ENCODE results near the gene RPL12. TPM values are rescaled to one million over a fixed set of nuclear protein-coding genes. Genes with fewer than 3 reads are reported as not detected.

RPL12 gene
- total RNA-seq, 2 donors from 2014 or later: 1,789 to 1,979 TPM

DNA sequence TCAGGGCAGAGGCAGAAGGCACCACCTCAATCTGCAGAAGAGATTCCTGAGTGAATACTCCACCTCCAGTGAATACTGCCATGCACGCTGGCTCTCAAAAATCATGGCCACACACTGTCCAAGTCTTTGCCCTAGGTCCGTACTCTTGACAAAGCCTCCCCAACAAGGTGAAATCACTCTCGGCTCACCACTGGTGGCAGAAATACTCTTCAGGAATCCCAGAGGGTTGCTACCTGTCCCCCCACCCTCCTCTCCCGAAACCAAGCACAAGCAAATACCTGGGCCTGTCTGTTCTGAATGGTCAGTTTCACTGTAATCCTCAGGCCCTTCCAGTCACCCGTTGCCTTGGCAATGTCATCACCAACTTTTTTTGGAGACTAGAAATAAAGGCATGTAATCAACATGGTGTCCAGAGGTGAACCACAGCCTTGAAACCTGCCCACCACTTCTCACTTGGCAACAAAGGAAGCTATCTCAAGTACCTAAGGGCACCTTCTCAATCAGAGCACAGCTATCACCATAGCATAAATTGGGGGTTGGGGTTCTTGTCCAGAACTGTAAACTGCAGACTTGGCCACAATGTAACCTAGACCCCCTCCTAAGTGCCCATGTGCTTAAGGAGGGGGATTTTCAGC, 1.8 kb downstream of the RPL12 start:
- no peak for ATAC-seq
- peak overlapping the region; percentile 98 to 100 for H3K27ac Mint-ChIP-seq
- H3K9me3 Mint-ChIP-seq: peaks cover 0 to 6% of the 10 kb centered on the region in 2 donors
- peaks cover 55 to 71% of the 10 kb centered on the region in 2 donors for H3K36me3 Mint-ChIP-seq
- DNase-seq (ENCODE audit: low spot score in 2 of 2): no peak

- peaks cover 60 to 82% of the 10 kb centered on the region in 2 donors for H3K36me3 Mint-ChIP-seq
Measured at GRCh38 chr9:127448112-127448805, 2.9 kb downstream of the RPL12 start.

DNA sequence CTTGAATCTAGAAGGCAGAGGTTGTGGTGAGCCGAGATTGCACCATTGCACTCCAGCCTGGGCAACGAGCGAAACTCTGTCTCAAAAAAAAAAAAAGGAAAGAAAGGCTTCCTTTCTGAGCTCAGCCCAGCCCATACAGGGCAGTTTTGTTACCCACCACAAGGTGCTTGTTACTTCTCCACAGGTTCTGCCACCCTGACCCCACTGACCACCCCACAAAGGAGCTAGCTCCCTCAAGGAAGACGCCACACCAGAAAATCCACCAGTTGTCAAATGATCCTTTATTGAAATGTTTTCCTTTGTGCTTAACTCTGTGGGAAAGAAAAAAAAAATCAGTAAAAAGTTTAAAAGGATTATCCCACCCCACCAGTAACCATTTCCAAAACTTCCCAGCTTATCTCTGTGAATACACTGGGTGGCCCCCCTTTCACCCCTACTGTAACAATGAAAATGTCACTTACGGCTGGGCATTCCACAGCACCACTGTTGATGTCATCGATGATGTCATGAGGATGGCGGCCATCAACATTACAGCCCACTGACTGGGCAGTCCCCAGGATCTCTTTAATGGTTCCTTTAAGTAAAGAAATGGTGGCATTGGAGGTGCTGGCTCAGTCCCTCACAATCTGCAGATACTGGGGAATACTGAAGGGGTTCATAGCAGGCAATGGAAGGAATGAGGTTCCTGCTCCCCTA, 3.6 kb downstream of the RPL12 start:
- peak overlapping the region; percentile 94 to 98 for H3K27ac Mint-ChIP-seq
- H3K9me3 Mint-ChIP-seq: peaks cover 0 to 12% of the 10 kb centered on the region in 2 donors
- DNase-seq (ENCODE audit: low spot score in 2 of 2): no peak
- ATAC-seq: no peak
- H3K36me3 Mint-ChIP-seq: peaks cover 60 to 83% of the 10 kb centered on the region in 2 donors

More at GRCh38 chr9:127448112-127448805, 2.9 kb downstream of the RPL12 start:
- Mint-ChIP-seq H3K27ac (peak overlapping the region; percentile 98 to 100), H3K9me3 (peaks cover 0 to 12% of the 10 kb centered on the region in 2 donors)
- no peak for ATAC-seq
- no peak for DNase-seq (ENCODE audit: low spot score in 2 of 2)

DNA sequence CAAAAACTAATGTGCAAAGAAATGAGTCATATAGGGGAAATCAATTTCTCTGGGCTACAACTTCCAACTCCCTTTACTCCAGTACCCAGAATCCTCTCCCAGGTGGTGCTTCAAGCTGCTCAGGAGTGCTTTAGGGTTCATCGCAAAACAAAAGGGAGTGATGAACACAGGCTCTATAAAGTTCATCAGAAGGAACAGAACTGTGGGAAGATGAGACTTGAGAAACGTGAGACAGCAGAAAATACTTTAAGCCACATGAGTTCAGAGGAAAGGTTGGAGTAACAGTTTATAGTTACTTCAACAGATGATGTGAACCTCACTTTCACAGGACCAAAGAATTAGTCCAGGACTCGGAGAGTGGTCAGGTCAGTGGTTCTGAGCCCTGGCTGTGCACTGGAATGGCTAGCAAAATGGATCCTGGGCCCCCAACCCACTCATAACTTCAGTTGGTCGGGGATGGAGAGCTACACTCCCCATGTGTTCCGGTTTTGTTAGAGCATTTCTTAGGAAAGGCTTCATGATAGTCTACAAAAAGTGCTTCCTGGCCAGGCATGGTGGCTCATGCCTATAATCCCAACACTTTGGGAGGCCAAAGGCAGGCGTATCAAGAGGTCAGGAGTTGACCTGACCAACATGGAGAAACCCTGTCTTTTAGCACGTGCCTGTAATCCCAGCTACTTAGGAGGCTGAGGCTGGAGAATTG, 4.3 kb downstream of the RPL12 start:
- Mint-ChIP-seq H3K27ac (peak overlapping the region; percentile 94 to 98), H3K9me3 (peaks cover 0 to 12% of the 10 kb centered on the region in 2 donors), H3K36me3 (peaks cover 60 to 83% of the 10 kb centered on the region in 2 donors)
- DNase-seq (ENCODE audit: low spot score in 2 of 2) (no peak), ATAC-seq (no peak)

- no peak for DNase-seq (ENCODE audit: low spot score in 2 of 2)
- Mint-ChIP-seq H3K36me3 (peaks cover 54 to 83% of the 10 kb centered on the region in 2 donors), H3K9me3 (peaks cover 0 to 12% of the 10 kb centered on the region in 2 donors), H3K27ac (peak overlapping the region; percentile 92 to 98)
- ATAC-seq: no peak
Measured at GRCh38 chr9:127445851-127446712, 5.1 kb downstream of the RPL12 start.

DNA sequence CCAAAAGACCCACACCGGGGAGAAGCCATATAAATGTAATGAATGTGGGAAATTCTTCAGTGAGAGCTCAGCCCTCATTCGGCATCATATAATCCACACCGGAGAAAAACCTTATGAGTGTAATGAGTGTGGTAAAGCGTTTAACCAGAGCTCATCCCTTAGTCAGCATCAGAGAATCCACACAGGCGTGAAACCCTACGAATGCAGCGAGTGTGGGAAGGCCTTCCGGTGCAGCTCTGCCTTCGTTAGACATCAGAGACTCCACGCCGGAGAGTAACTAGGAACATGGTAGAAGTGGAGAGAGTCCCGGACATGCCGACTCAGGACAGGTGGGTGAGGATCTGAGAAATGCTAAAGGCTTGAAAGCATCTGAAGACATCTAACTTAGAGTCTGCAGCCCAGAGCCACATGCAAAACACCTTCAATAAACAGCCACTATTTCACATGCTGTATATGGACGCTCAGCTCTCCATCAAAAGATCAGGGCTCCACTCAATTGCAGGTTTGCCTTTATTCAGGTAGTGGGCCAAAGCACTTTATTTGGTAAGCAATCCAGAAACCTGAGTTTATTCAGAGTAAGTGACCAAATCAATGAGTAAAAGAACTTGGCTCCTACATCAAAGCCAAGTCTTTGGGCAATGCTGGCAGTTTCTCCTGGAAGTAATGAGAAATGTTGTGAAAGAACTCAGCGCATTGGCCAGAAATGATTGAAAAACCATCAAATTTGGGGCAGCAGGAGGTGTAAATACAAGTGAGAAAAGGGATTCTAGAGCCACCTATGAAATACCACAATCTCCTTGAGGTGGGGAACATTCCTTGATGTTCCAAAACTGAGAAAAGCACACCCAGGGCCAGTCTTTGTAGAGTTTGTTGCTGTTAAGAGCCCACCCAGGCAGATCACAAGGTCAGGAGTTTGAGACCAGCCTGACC, 6.0 kb downstream of the RPL12 start:
- Mint-ChIP-seq H3K36me3 (peaks cover 50 to 83% of the 10 kb centered on the region in 2 donors), H3K9me3 (peaks cover 0 to 12% of the 10 kb centered on the region in 2 donors), H3K27ac (peak overlapping the region; percentile 94 to 98)
- DNase-seq (ENCODE audit: low spot score in 2 of 2) (no peak), ATAC-seq (no peak)

DNA sequence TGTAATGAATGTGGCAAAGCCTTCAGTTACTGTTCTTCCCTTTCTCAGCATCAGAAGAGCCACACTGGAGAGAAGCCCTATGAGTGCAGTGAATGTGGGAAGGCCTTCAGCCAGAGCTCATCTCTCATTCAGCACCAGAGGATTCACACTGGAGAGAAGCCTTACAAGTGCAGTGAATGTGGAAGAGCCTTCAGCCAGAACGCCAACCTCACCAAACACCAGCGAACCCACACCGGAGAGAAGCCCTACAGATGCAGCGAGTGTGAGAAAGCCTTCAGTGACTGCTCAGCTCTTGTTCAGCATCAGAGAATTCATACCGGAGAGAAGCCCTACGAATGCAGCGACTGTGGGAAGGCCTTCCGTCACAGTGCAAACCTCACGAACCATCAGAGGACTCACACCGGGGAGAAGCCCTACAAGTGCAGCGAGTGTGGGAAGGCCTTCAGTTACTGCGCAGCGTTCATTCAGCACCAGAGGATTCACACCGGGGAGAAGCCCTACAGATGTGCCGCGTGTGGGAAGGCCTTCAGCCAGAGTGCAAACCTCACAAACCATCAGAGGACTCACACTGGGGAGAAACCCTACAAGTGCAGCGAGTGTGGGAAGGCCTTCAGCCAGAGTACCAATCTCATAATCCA, 6.8 kb downstream of the RPL12 start:
- H3K9me3 Mint-ChIP-seq: peaks cover 0 to 12% of the 10 kb centered on the region in 2 donors
- DNase-seq (ENCODE audit: low spot score in 2 of 2) (no peak), ATAC-seq (peak in 1 of 2 donors; percentile 5)
- peak overlapping the region; percentile 94 to 98 for H3K27ac Mint-ChIP-seq
- peaks cover 45 to 77% of the 10 kb centered on the region in 2 donors for H3K36me3 Mint-ChIP-seq

- H3K27ac Mint-ChIP-seq: peak overlapping the region in 1 of 2 donors; percentile 48
- H3K9me3 Mint-ChIP-seq: no peaks in the 10 kb centered on the region
- ATAC-seq (no peak), DNase-seq (ENCODE audit: low spot score in 2 of 2) (no peak)
- peaks cover 27 to 28% of the 10 kb centered on the region in 2 donors for H3K36me3 Mint-ChIP-seq
Measured at GRCh38 chr9:127438394-127438793, 12.8 kb downstream of the RPL12 start.

- DNase-seq (ENCODE audit: low spot score in 2 of 2) (no peak), ATAC-seq (peak; percentile 27 to 70)
- H3K27ac Mint-ChIP-seq: peak overlapping the region in 1 of 2 donors; percentile 48
- H3K9me3 Mint-ChIP-seq: no peaks in the 10 kb centered on the region
- H3K36me3 Mint-ChIP-seq: peaks cover 26 to 28% of the 10 kb centered on the region in 2 donors
Measured at GRCh38 chr9:127437497-127438264, 13.5 kb downstream of the RPL12 start.

DNA sequence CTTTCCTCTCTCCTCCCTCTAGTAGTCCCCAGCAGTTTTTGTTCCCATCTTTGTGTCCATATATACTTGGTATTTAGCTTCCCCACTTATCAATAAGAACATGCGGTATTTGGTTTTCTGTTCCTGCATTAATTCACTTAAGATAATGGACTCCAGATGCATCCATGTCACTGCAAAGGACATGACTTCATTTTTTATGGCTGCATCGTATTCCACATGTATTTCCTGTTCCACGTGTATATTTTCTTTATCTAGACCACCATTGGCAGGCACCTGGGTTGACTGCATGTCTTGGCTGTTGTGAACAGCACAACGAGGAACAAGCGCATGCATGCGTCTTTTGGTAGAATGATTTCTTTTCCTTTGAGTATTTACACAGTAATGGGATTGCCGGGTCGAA, 20.8 kb downstream of the RPL12 start:
- DNase-seq (ENCODE audit: low spot score in 2 of 2) (no peak), ATAC-seq (no peak)
- Mint-ChIP-seq H3K27ac (no peak overlapping the region), H3K36me3 (peaks cover 32 to 39% of the 10 kb centered on the region in 2 donors), H3K9me3 (no peaks in the 10 kb centered on the region)

DNA sequence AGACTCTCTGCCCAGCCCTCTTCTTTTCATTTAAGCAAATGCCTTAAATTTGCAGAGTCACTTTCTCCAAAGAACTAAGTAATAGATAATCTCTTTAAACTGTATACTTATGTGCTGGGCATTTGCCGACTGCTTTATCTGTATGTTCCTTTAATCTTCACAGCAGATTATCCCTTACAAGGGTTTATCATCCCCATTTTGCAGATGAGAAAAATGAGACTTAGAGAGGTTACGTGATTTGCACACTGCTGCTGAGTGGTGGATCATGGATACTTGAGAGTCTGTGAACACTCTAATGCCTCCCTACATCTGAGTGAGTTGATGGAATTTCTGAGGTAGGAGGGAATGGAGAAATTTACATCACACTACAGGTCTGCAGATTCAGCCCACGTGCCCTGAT, 22.9 kb downstream of the RPL12 start:
- no peak for ATAC-seq
- Mint-ChIP-seq H3K27ac (no peak overlapping the region), H3K36me3 (peaks cover 41 to 43% of the 10 kb centered on the region in 2 donors), H3K9me3 (no peaks in the 10 kb centered on the region)
- DNase-seq (ENCODE audit: low spot score in 2 of 2): no peak

DNA sequence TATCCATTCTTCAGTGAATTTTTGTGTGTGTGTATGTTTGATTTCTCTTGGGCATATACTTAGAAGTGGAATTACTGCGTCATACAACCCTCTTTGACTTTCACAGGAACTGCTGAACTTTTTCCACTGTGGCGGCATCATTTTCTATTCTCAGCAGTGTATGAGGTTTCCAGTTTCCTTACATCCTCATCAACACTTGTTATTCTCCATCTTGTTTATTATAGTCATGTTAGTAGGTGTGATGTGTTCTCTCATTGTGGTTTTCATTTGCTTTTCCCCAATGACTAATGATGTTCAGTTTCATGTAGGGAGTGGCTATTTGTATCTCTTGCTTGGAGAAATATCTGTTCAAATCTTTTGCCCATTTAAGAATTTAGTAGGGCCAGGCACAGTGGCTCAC, 24.4 kb downstream of the RPL12 start:
- Mint-ChIP-seq H3K27ac (peak overlapping the region; percentile 95 to 99), H3K9me3 (no peaks in the 10 kb centered on the region), H3K36me3 (peaks cover 41 to 48% of the 10 kb centered on the region in 2 donors)
- DNase-seq (ENCODE audit: low spot score in 2 of 2) (peak; percentile 37 to 56), ATAC-seq (peak; percentile 72 to 82)

- ATAC-seq: peak; percentile 14 to 23
- DNase-seq (ENCODE audit: low spot score in 2 of 2): peak in 1 of 2 donors; percentile 42
- no peaks in the 10 kb centered on the region for H3K9me3 Mint-ChIP-seq
- peaks cover 25 to 33% of the 10 kb centered on the region in 2 donors for H3K36me3 Mint-ChIP-seq
- peak overlapping the region; percentile 95 to 99 for H3K27ac Mint-ChIP-seq
Measured at GRCh38 chr9:127424676-127424999, 26.6 kb downstream of the RPL12 start.
